IPS-NIHi11 (cell line): ENCODE measurements around the gene PARVB.
"Not testable (repeated sequence)": the region's sequence is repeated elsewhere in the genome, so short reads cannot be mapped to it uniquely, and the experiment has no call there.

ENCODE experiments used
- DNase-seq: peaks from one replicate; pipeline ENCODE4 v3.0.0; 2012; ENCODE audit warnings: mixed read lengths, low spot score

The PARVB gene

GRCh38 chr22:44056649-44057048, 32.5 kb downstream of the PARVB start:
- not testable (repeated sequence) for DNase-seq

GRCh38 chr22:44057401-44057987, 33.4 kb downstream of the PARVB start:
- DNase-seq, result no peak

- DNase-seq, result no peak
These were observed 39.6 kb downstream of the PARVB start for GRCh38 chr22:44063462-44064371.

GRCh38 chr22:44067033-44067432, 42.9 kb downstream of the PARVB start:
- no peak for DNase-seq

GRCh38 chr22:44067901-44068300, 43.8 kb downstream of the PARVB start:
- DNase-seq, result no peak

- DNase-seq, result no peak
These were observed 44.5 kb downstream of the PARVB start for GRCh38 chr22:44068422-44069191.

GRCh38 chr22:44070029-44070428, 45.9 kb downstream of the PARVB start:
- DNase-seq, result no peak

- DNase-seq, result no peak
These were observed 47.8 kb downstream of the PARVB start for GRCh38 chr22:44071781-44072326.

GRCh38 chr22:44074337-44074984, 50.4 kb downstream of the PARVB start:
- no peak for DNase-seq

- DNase-seq, result no peak
These were observed 50.9 kb downstream of the PARVB start for GRCh38 chr22:44075022-44075421.

- DNase-seq, result no peak
These were observed 51.6 kb downstream of the PARVB start for GRCh38 chr22:44075670-44076069.

GRCh38 chr22:44076825-44077224, 52.7 kb downstream of the PARVB start:
- DNase-seq, result no peak

GRCh38 chr22:44080936-44081861, 57.1 kb downstream of the PARVB start:
- DNase-seq, result peak; percentile 93

GRCh38 chr22:44082801-44083200, 58.7 kb downstream of the PARVB start:
- DNase-seq, result no peak

- no peak for DNase-seq
These were observed 60.1 kb downstream of the PARVB start for GRCh38 chr22:44084044-44084772.

GRCh38 chr22:44085743-44086270, 61.7 kb downstream of the PARVB start:
- peak; percentile 68 for DNase-seq

- DNase-seq, result no peak
These were observed 62.4 kb downstream of the PARVB start for GRCh38 chr22:44086271-44087088.

- no peak for DNase-seq
These were observed 63.0 kb downstream of the PARVB start for GRCh38 chr22:44087089-44087430.

GRCh38 chr22:44088976-44089570, 65.0 kb downstream of the PARVB start:
- no peak for DNase-seq
